Peyer's patch (tissue), 4 donors: ENCODE data around the gene TMEM52. TPM values are rescaled to one million over a fixed set of nuclear protein-coding genes. Genes with fewer than 3 reads are reported as not detected.

Experiments
- DNase-seq, 3 donors: peaks; one replicate each; pipeline ENCODE4 v3.0.0-alpha.2; 2017 to 2019
- H3K27ac ChIP-seq, 4 donors: fragments of 200-600 bp; sonication (generic); one replicate each; pipeline ENCODE4 v1.5.1; 2016 to 2019
- H3K27me3 ChIP-seq, 2 donors: fragments of 200-600 bp; sonication (generic); one replicate each; pipeline ENCODE4 v1.5.1; 2019
- H3K36me3 ChIP-seq, 3 donors: fragments of 200-600 bp; sonication (generic); one replicate each; pipeline ENCODE4 v1.5.1; 2016 to 2019
- H3K4me1 ChIP-seq, 4 donors: fragments of 200-600 bp; sonication (generic); one replicate each; pipeline ENCODE4 v1.5.1; 2016 to 2019
- H3K4me3 ChIP-seq, 4 donors: fragments of 200-600 bp; sonication (generic); 1 replicate in 3 of 4; 2 replicates in 1 of 4; pipeline ENCODE4 v1.5.1; 2016 to 2019; ENCODE audit warnings: mild to moderate bottlenecking in 1 of 4
- H3K9me3 ChIP-seq, 4 donors: fragments of 200-600 bp; sonication (generic); one replicate each; pipeline ENCODE4 v1.5.1; 2016 to 2019; ENCODE audit warnings: mild to moderate bottlenecking in 1 of 4
- POLR2A ChIP-seq, 2 donors: fragments of 450-650 bp; IDR thresholded peaks; one replicate each; pipeline ENCODE4 v1.5.1; 2017; ENCODE audit warnings: antibody characterized with exemption in 2 of 2, mild to moderate bottlenecking in 2 of 2, moderate library complexity in 2 of 2
- total RNA-seq, 4 donors: library from RNA; depleted of rRNA; stranded (reverse); fragments of >200 nt; gene quantifications; one replicate each; pipeline ENCODE4 v1.1.0, GENCODE V29; 2016
- TF ChIP-seq, protein P1 (sequence below), 6 experiments: fragments of 450-650 bp in 4 of 6; fragments of 200-600 bp in 2 of 6; sonication (generic) in 1 of 6; IDR thresholded peaks; one replicate each; pipeline ENCODE4 v1.5.1; 2017 to 2019; ENCODE audit warnings: antibody characterized with exemption in 6 of 6, mild to moderate bottlenecking in 3 of 6, moderate library complexity in 1 of 6

Gene TMEM52
- total RNA-seq, 4 donors from 2014 or later = 2.2 to 11.6 (median 6.4) TPM

- no peak for TF ChIP-seq POLR2A (IDR thresholded peaks at IDR 0.05)
- TF ChIP-seq, protein P1, sequence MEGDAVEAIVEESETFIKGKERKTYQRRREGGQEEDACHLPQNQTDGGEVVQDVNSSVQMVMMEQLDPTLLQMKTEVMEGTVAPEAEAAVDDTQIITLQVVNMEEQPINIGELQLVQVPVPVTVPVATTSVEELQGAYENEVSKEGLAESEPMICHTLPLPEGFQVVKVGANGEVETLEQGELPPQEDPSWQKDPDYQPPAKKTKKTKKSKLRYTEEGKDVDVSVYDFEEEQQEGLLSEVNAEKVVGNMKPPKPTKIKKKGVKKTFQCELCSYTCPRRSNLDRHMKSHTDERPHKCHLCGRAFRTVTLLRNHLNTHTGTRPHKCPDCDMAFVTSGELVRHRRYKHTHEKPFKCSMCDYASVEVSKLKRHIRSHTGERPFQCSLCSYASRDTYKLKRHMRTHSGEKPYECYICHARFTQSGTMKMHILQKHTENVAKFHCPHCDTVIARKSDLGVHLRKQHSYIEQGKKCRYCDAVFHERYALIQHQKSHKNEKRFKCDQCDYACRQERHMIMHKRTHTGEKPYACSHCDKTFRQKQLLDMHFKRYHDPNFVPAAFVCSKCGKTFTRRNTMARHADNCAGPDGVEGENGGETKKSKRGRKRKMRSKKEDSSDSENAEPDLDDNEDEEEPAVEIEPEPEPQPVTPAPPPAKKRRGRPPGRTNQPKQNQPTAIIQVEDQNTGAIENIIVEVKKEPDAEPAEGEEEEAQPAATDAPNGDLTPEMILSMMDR (IDR thresholded peaks at IDR 0.05) = no peak
- H3K9me3 ChIP-seq = no peaks in the 10 kb centered on the region
- no peaks in the 10 kb centered on the region for H3K27me3 ChIP-seq
- no peak within 1 kb of the TSS for H3K27ac ChIP-seq
- no peak within 1 kb of the TSS for H3K4me3 ChIP-seq
- peaks cover 7 to 14% (median 11%) of the 10 kb centered on the region in 4 donors for H3K4me1 ChIP-seq
- DNase-seq = no peak
- no peaks in the 10 kb centered on the region for H3K36me3 ChIP-seq
Observed at GRCh38 chr1:1914971-1915692, 3.9 kb downstream of the TMEM52 start, which contains the start of gene CALML6. CALML6 (plus strand) TSS chr1:1915260; CDS start chr1:1915281, 21 bp downstream.

- Histone ChIP-seq H3K4me3 (no peak overlapping the region), H3K27me3 (no peaks in the 10 kb centered on the region), H3K9me3 (no peaks in the 10 kb centered on the region), H3K36me3 (no peaks in the 10 kb centered on the region), H3K4me1 (peaks cover 8 to 12% (median 11%) of the 10 kb centered on the region in 4 donors), H3K27ac (no peak overlapping the region)
- DNase-seq = no peak
- TF ChIP-seq, protein P1 (IDR thresholded peaks at IDR 0.05) = no peak
- no peak for TF ChIP-seq POLR2A (IDR thresholded peaks at IDR 0.05)
Observed at GRCh38 chr1:1914101-1914970, 4.7 kb downstream of the TMEM52 start.

GRCh38 chr1:1911350-1912041, 7.6 kb downstream of the TMEM52 start:
- Histone ChIP-seq H3K27me3 (no peaks in the 10 kb centered on the region), H3K27ac (no peak overlapping the region), H3K9me3 (no peaks in the 10 kb centered on the region), H3K4me1 (peaks cover 3 to 18% (median 13%) of the 10 kb centered on the region in 4 donors), H3K4me3 (no peak overlapping the region), H3K36me3 (no peaks in the 10 kb centered on the region)
- no peak for TF ChIP-seq POLR2A (IDR thresholded peaks at IDR 0.05)
- TF ChIP-seq, protein P1 (IDR thresholded peaks at IDR 0.05) = no peak
- DNase-seq = peak in 1 of 3 donors; percentile 33

GRCh38 chr1:1910651-1911331, 8.3 kb downstream of the TMEM52 start:
- DNase-seq = peak in 1 of 3 donors; percentile 40
- no peaks in the 10 kb centered on the region for H3K27me3 ChIP-seq
- peaks cover 3 to 21% (median 15%) of the 10 kb centered on the region in 4 donors for H3K4me1 ChIP-seq
- TF ChIP-seq POLR2A (IDR thresholded peaks at IDR 0.05) = no peak
- TF ChIP-seq, protein P1 (IDR thresholded peaks at IDR 0.05) = no peak
- H3K4me3 ChIP-seq = no peak overlapping the region
- no peak overlapping the region for H3K27ac ChIP-seq
- H3K36me3 ChIP-seq = no peaks in the 10 kb centered on the region
- no peaks in the 10 kb centered on the region for H3K9me3 ChIP-seq

- DNase-seq = peak in 1 of 3 donors; percentile 9
- Histone ChIP-seq H3K4me3 (peak overlapping the region in 2 of 4 donors; percentile 92), H3K27me3 (no peaks in the 10 kb centered on the region), H3K36me3 (no peaks in the 10 kb centered on the region), H3K4me1 (peaks cover 3 to 22% (median 15%) of the 10 kb centered on the region in 4 donors), H3K27ac (peak overlapping the region in 2 of 4 donors; percentile 94), H3K9me3 (no peaks in the 10 kb centered on the region)
- TF ChIP-seq POLR2A (IDR thresholded peaks at IDR 0.05) = no peak
- TF ChIP-seq, protein P1 (IDR thresholded peaks at IDR 0.05) = no peak
Observed at GRCh38 chr1:1910033-1910465, 9.0 kb downstream of the TMEM52 start.
